ENCODE measurements around the gene DEFB131A. TPM values are rescaled to one million over a fixed set of nuclear protein-coding genes. Genes with fewer than 3 reads are reported as not detected.
"Not testable (repeated sequence)": the region's sequence is repeated elsewhere in the genome, so short reads cannot be mapped to it uniquely, and the experiment has no call there.

DEFB131A gene, protein sequence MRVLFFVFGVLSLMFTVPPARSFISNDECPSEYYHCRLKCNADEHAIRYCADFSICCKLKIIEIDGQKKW
- total RNA-seq (ENCODE audit: low replicate concordance), result not detected in 2 replicates

DNA sequence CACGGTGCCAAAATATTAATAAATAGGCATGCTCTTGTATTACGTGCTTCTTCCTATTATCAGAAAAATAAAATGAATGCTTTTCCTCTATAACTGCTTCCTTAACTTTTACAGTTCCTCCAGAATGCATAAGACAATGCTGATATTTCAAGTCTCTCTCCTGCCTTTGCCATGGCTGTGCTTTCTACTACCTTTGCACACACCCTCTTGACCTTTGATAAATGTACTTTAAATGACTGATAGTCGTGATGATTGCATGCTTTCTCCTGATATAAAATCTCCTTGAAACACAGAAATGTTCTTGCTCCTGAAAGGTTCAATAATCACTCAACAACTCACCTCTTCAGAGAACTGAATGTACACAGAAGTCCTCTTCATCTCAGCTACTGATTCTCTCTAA is at the start of gene DEFB131A:
Gene DEFB131A (plus strand): TSS at position 301 of the 400 bp plus-strand sequence. CDS start 120 bp downstream, outside the sequence.
- H3K4me2 ChIP-seq; H3K9ac ChIP-seq; H3K27ac ChIP-seq; H3K4me3 ChIP-seq; H3K4me3 Mint-ChIP-seq; H3F3A ChIP-seq (ENCODE audit: low read depth); H3K4me1 Mint-ChIP-seq; H3K27ac Mint-ChIP-seq; H3K27me3 Mint-ChIP-seq (ENCODE audit: insufficient read depth, low read depth); H3K27me3 ChIP-seq; DNase-seq (ENCODE audit: low spot score); H3K79me2 ChIP-seq (ENCODE audit: low read depth); H3K9me3 Mint-ChIP-seq; H4K20me1 ChIP-seq (ENCODE audit: low read depth); H3K4me1 ChIP-seq; H3K36me3 ChIP-seq; H2AFZ ChIP-seq (replicated peaks); H3K36me3 Mint-ChIP-seq; H3K9me3 ChIP-seq (ENCODE audit: low read depth): not testable (repeated sequence)

DNA sequence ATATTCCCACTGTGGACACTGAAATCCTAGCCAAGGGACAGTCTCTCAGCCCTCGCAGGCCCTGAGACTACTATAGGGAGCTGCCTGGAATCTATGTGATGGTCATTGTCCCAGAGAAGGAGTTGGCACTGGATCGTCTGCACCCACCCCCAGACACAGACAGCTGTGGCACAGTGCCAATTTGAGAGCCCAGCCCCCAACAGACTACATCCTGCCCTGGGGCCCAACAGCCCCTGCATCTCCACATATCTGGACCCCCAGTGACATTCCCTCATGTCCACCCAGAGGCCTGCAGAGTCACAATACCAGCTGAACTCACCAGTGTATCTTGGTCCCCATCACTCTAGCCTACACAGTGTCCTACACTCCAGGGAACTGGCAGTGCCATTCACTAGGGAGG is 38.4 kb upstream of the DEFB131A start:
- not testable (repeated sequence) for DNase-seq (ENCODE audit: low spot score); H3K36me3 Mint-ChIP-seq; H3K36me3 ChIP-seq; H3K27me3 ChIP-seq; H3K4me1 ChIP-seq; H3K27ac ChIP-seq; H3K4me2 ChIP-seq; H3K9me3 Mint-ChIP-seq; H3F3A ChIP-seq (ENCODE audit: low read depth); H3K27me3 Mint-ChIP-seq (ENCODE audit: insufficient read depth, low read depth); H2AFZ ChIP-seq (replicated peaks); H3K4me1 Mint-ChIP-seq; H3K9me3 ChIP-seq (ENCODE audit: low read depth); H3K27ac Mint-ChIP-seq; H3K4me3 Mint-ChIP-seq; H3K4me3 ChIP-seq; H4K20me1 ChIP-seq (ENCODE audit: low read depth); H3K79me2 ChIP-seq (ENCODE audit: low read depth); H3K9ac ChIP-seq

DNA sequence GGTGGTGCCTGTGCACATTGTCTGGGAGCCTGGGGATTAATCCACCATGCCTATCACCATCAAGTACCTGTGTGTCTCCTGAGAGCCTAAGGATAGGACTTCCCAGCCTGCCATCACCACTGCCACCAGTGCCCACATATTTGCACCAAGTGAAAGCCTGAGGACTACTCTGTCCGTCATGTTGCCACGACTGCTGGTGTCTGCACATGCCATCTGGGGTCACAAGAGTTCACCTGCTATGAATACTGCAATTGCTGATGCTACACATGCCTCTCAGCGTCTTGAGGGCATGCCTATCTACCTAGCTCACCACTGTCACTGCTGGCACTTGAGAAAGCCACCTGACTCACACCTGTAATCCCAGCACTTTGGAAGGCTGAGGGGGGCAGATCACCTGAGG is 37.7 kb upstream of the DEFB131A start:
- not testable (repeated sequence) for H3K4me3 Mint-ChIP-seq; H3K27me3 Mint-ChIP-seq (ENCODE audit: insufficient read depth, low read depth); H3K36me3 ChIP-seq; H3K9ac ChIP-seq; H3F3A ChIP-seq (ENCODE audit: low read depth); H3K9me3 ChIP-seq (ENCODE audit: low read depth); H3K27me3 ChIP-seq; H3K4me2 ChIP-seq; H3K27ac ChIP-seq; H3K4me1 ChIP-seq; DNase-seq (ENCODE audit: low spot score); H3K4me3 ChIP-seq; H2AFZ ChIP-seq (replicated peaks); H3K36me3 Mint-ChIP-seq; H4K20me1 ChIP-seq (ENCODE audit: low read depth); H3K79me2 ChIP-seq (ENCODE audit: low read depth); H3K9me3 Mint-ChIP-seq; H3K27ac Mint-ChIP-seq; H3K4me1 Mint-ChIP-seq

DNA sequence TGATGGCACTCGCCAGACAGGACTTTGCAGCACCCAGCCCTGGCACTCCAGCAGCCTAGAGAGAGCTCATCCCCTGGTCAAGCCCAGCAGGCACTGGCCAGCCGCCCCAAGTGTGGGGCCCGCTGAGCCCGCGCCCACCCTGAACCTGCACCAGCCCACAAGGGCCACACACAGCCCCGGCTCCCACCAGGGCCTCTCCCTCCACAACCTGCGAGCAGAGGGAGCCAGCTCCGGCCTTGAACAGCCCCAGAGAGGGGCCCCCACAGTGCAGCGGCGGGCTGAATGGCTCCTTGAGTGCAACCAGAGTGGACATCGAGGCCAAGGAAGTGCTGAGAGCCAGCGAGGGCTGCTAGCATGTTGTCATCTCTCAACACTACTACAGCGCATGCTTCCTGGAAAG is 34.4 kb upstream of the DEFB131A start:
- Mint-ChIP-seq H3K4me1 (no peaks in the 10 kb centered on the region), H3K4me3 (no peak overlapping the region), H3K9me3 (peaks cover 7% of the 10 kb centered on the region), H3K36me3 (no peaks in the 10 kb centered on the region), H3K27me3 (ENCODE audit: insufficient read depth, low read depth) (no peaks in the 10 kb centered on the region), H3K27ac (no peak overlapping the region)
- Histone ChIP-seq H3K27me3 (no peaks in the 10 kb centered on the region), H2AFZ (replicated peaks) (no peak overlapping the region), H3K9ac (no peak overlapping the region), H3F3A (ENCODE audit: low read depth) (no peaks in the 10 kb centered on the region), H3K4me3 (no peak overlapping the region), H3K9me3 (ENCODE audit: low read depth) (no peaks in the 10 kb centered on the region), H3K4me2 (no peak overlapping the region), H4K20me1 (ENCODE audit: low read depth) (no peaks in the 10 kb centered on the region), H3K4me1 (no peaks in the 10 kb centered on the region), H3K36me3 (no peaks in the 10 kb centered on the region), H3K27ac (no peak overlapping the region), H3K79me2 (ENCODE audit: low read depth) (no peaks in the 10 kb centered on the region)
- no peak for DNase-seq (ENCODE audit: low spot score)
- TF ChIP-seq EZH2 (IDR thresholded peaks at IDR 0.05) (no peak), EZH2phosphoT487 (IDR thresholded peaks at IDR 0.05) (no peak)
- TF ChIP-seq, protein P1, sequence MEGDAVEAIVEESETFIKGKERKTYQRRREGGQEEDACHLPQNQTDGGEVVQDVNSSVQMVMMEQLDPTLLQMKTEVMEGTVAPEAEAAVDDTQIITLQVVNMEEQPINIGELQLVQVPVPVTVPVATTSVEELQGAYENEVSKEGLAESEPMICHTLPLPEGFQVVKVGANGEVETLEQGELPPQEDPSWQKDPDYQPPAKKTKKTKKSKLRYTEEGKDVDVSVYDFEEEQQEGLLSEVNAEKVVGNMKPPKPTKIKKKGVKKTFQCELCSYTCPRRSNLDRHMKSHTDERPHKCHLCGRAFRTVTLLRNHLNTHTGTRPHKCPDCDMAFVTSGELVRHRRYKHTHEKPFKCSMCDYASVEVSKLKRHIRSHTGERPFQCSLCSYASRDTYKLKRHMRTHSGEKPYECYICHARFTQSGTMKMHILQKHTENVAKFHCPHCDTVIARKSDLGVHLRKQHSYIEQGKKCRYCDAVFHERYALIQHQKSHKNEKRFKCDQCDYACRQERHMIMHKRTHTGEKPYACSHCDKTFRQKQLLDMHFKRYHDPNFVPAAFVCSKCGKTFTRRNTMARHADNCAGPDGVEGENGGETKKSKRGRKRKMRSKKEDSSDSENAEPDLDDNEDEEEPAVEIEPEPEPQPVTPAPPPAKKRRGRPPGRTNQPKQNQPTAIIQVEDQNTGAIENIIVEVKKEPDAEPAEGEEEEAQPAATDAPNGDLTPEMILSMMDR (IDR thresholded peaks at IDR 0.05), result no peak

DNA sequence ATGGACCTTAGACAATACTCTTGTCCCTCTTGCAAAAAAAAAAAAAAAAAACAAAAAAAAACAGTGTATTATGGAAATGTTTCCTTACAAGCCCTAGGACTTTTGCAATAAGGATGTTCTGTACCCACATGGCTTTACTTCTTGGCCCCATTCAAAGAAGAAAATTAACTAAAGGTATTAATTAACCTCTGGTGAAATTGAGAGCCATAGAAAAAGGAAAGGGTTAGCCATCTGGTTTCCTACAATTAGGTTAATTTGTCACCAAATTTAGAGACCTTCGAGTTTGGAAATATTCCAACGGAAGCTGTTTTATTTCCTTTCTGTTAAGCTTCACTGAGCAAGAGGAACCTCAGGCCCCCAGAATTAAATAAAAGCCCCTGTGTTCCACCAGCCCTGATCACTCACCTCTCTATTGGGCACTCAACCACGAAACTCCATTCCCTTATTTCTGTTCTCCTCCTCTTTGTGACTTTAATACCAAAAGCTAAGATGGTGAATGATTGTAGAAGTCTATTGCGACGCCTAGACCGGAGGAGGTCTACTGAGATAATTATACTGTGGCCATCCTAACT is 22.2 kb upstream of the DEFB131A start:
- not testable (repeated sequence) for H3K27ac Mint-ChIP-seq; H4K20me1 ChIP-seq (ENCODE audit: low read depth); H3K27me3 Mint-ChIP-seq (ENCODE audit: insufficient read depth, low read depth); DNase-seq (ENCODE audit: low spot score); H3K27me3 ChIP-seq; H3F3A ChIP-seq (ENCODE audit: low read depth); H3K9ac ChIP-seq; H3K27ac ChIP-seq; H3K4me3 Mint-ChIP-seq; H3K4me2 ChIP-seq; H3K9me3 Mint-ChIP-seq; H3K4me1 ChIP-seq; H3K36me3 ChIP-seq; H2AFZ ChIP-seq (replicated peaks); H3K79me2 ChIP-seq (ENCODE audit: low read depth); H3K4me3 ChIP-seq; H3K36me3 Mint-ChIP-seq; H3K9me3 ChIP-seq (ENCODE audit: low read depth); H3K4me1 Mint-ChIP-seq

DNA sequence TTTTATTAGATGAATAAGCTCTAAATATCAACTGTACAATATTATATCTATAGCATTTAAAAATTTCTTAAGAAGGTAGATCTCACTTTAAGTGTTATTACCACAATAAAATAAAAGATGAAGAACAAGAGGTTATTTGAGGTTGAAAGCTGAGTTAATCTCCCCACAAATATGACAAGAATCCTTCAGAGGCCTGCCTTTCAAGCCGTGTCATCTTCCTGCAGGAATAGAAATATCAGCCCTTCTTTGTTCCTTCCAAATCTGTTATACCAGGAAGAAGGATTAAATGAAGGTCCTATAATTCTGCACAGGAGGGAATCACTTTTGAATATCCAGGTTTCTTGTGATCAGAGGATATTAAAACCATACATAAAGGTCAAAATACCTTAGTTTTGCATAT is 18.3 kb upstream of the DEFB131A start:
- not testable (repeated sequence) for H3K27me3 ChIP-seq; H3K27ac ChIP-seq; H3K36me3 Mint-ChIP-seq; H3K27me3 Mint-ChIP-seq (ENCODE audit: insufficient read depth, low read depth); H3K36me3 ChIP-seq; H3K4me1 ChIP-seq; H3K4me2 ChIP-seq; H3K27ac Mint-ChIP-seq; H3K9me3 Mint-ChIP-seq; H3K4me3 ChIP-seq; DNase-seq (ENCODE audit: low spot score); H4K20me1 ChIP-seq (ENCODE audit: low read depth); H3F3A ChIP-seq (ENCODE audit: low read depth); H3K79me2 ChIP-seq (ENCODE audit: low read depth); H3K4me3 Mint-ChIP-seq; H3K9ac ChIP-seq; H2AFZ ChIP-seq (replicated peaks); H3K4me1 Mint-ChIP-seq; H3K9me3 ChIP-seq (ENCODE audit: low read depth)
